OCI-LY7 (cell line): ENCODE data around the gene DYNLT3. TPM values are rescaled to one million over a fixed set of nuclear protein-coding genes. Genes with fewer than 3 reads are reported as not detected.

ENCODE experiments used
- Bru-seq: library from RNA; stranded (reverse); fragments of 400-500 nt; gene quantifications from one replicate; lab custom pipeline; 2021; lab: Mats Ljungman, UMichigan
- BruChase-seq, 2 experiments: library from RNA; stranded (reverse); fragments of 400-500 nt; gene quantifications; one replicate each; lab custom pipeline; 2021; lab: Mats Ljungman, UMichigan
- BruUV-seq: library from RNA; stranded (reverse); fragments of 400-500 nt; replicated peaks from 2 replicates; lab custom pipeline; 2021; lab: Mats Ljungman, UMichigan
- CTCF ChIA-PET: fragments of 300-600 bp; sonication (Branson Sonifier 250); formaldehyde crosslinking; loops from one replicate; lab custom pipeline; 2022; ENCODE audit warnings: antibody characterized with exemption; ENCODE audit not compliant: unreplicated experiment; lab: Charles Lee
- POLR2A ChIA-PET: fragments of 300-600 bp; sonication (Branson Sonifier 250); formaldehyde crosslinking; loops from one replicate; lab custom pipeline; 2022; ENCODE audit warnings: antibody characterized with exemption; lab: Charles Lee
- DNase-seq: peaks from one replicate; pipeline ENCODE4 v3.0.0-alpha.2; 2015; ENCODE audit warnings: low spot score
- H2AFZ ChIP-seq: fragments of 200-600 bp; sonication (generic), shearing (Covaris generic); 2 replicates; pipeline ENCODE4 v1.6.1; 2014; ENCODE audit warnings: mild to moderate bottlenecking, antibody characterized with exemption, low read length, moderate library complexity
- H3K27ac ChIP-seq: fragments of 200-600 bp; sonication (generic); 2 replicates; pipeline ENCODE4 v1.5.1; 2014; ENCODE audit warnings: mixed run types, low read depth, mild to moderate bottlenecking, moderate library complexity, low read length, inconsistent platforms; ENCODE audit not compliant: poor library complexity, severe bottlenecking
- H3K36me3 ChIP-seq: fragments of 200-600 bp; sonication (generic); 2 replicates; pipeline ENCODE4 v1.6.1; 2014; ENCODE audit warnings: mild to moderate bottlenecking, antibody characterized with exemption, low read length, moderate library complexity, mixed read lengths; ENCODE audit not compliant: insufficient read depth
- H3K4me1 ChIP-seq: fragments of 200-600 bp; sonication (generic); 2 replicates; pipeline ENCODE4 v1.5.1; 2014; ENCODE audit warnings: mild to moderate bottlenecking, low read length; ENCODE audit not compliant: insufficient read depth, poor library complexity, severe bottlenecking
- H3K4me2 ChIP-seq: fragments of 200-600 bp; sonication (generic); 2 replicates; pipeline ENCODE4 v1.6.1; 2014; ENCODE audit warnings: mild to moderate bottlenecking, low read length
- H3K4me3 ChIP-seq: fragments of 200-600 bp; sonication (generic); 2 replicates; pipeline ENCODE4 v1.5.1; 2014; ENCODE audit warnings: mild to moderate bottlenecking, low read depth, low read length; ENCODE audit not compliant: poor library complexity, severe bottlenecking
- H3K79me2 ChIP-seq: fragments of 200-600 bp; sonication (generic); 2 replicates; pipeline ENCODE4 v1.6.1; 2016; ENCODE audit warnings: low read depth, mild to moderate bottlenecking, low read length, moderate library complexity, mixed read lengths; ENCODE audit not compliant: insufficient read depth
- H3K9me2 ChIP-seq: fragments of 200-600 bp; sonication (generic); 2 replicates; pipeline ENCODE4 v1.6.1; 2016; ENCODE audit warnings: mild to moderate bottlenecking, low read length, mixed read lengths; ENCODE audit not compliant: insufficient read depth
- H3K9me3 ChIP-seq: fragments of 200-600 bp; sonication (generic); 2 replicates; pipeline ENCODE4 v1.6.1; 2014; ENCODE audit warnings: mild to moderate bottlenecking, mixed run types, low read length, mixed read lengths
- H4K20me1 ChIP-seq: fragments of 200-600 bp; sonication (generic); 2 replicates; pipeline ENCODE4 v1.6.1; 2014; ENCODE audit warnings: mild to moderate bottlenecking, antibody characterized with exemption, low read length, moderate library complexity, mixed read lengths; ENCODE audit not compliant: insufficient read depth
- EZH2phosphoT487 ChIP-seq: fragments of 200-600 bp; sonication (generic); IDR thresholded peaks from 2 replicates; pipeline ENCODE4 v1.6.1; 2018; ENCODE audit warnings: low read depth, borderline replicate concordance, mild to moderate bottlenecking, mixed run types, antibody characterized with exemption, low read length, moderate library complexity, mixed read lengths
- intact Hi-C: fragments of 100-400 bp; cut with micrococcal nuclease; formaldehyde crosslinking; loops from one replicate; pipeline ENCODE4 v1.10.0; 2022; ENCODE audit not compliant: unreplicated experiment
- long read RNA-seq: library from polyadenylated mRNA; stranded (forward); transcript quantifications from one replicate; pipeline ENCODE4 v2.0.0, GENCODE V29; 2022
- total RNA-seq, 2 experiments: library from RNA; depleted of rRNA in 1 of 2; stranded (reverse); fragments of >200 nt in 1 of 2; shearing (Covaris generic) in 1 of 2; gene quantifications; 2 replicates each; pipeline ENCODE4 v1.2.3, GENCODE V29; 2014 to 2022
- TF ChIP-seq, protein P1 (sequence below): fragments of 200-600 bp; sonication (generic); conservative IDR thresholded peaks from 2 replicates; pipeline ENCODE4 v1.5.1; 2014; ENCODE audit warnings: mild to moderate bottlenecking, antibody characterized with exemption, low read length, moderate library complexity, mixed read lengths

Gene DYNLT3, protein sequence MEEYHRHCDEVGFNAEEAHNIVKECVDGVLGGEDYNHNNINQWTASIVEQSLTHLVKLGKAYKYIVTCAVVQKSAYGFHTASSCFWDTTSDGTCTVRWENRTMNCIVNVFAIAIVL
- total RNA-seq (2014; rRNA removed; shearing (Covaris generic)) (0.08 and 0.73 TPM in 2 replicates), total RNA-seq (2022) (18.6 and 21.8 TPM in 2 replicates), Bru-seq, nascent RNA (percentile 63 among the genes with signal in this experiment), BruChase-seq, experiment 1, labeled RNA remaining after a 6-hour chase (percentile 84 among the genes with signal in this experiment), BruChase-seq, experiment 2, labeled RNA remaining after a 2-hour chase (percentile 74 among the genes with signal in this experiment)
- long read RNA-seq, transcript DYNLT3-201 (5 exons, 2,217 nt) = major isoform, 62 of 66 reads
- long read RNA-seq, partial matches to known transcripts = 0 of 66 reads
- long read RNA-seq, other reads (novel, unspliced or antisense) = 3 of 66 reads

- Histone ChIP-seq H3K9me2 (no peaks in the 10 kb centered on the region), H3K4me1 (no peaks in the 10 kb centered on the region), H3K79me2 (no peaks in the 10 kb centered on the region), H4K20me1 (no peaks in the 10 kb centered on the region), H3K4me3 (no peak within 1 kb of the TSS), H2AFZ (no peak within 1 kb of the TSS), H3K9me3 (no peaks in the 10 kb centered on the region), H3K4me2 (peak within 1 kb of the TSS; percentile 44; the same call in 1 of the 2 replicates), H3K27ac (no peak within 1 kb of the TSS), H3K36me3 (no peaks in the 10 kb centered on the region)
- intact Hi-C loops = loop anchor here (10.0 kb wide), 1 partner anchor 342 kb away; no protein-coding TSS in a partner anchor
- CTCF ChIA-PET = no interaction called here
- DNase-seq = no peak
- POLR2A ChIA-PET = interaction anchor here (0.8 to 1.1 kb wide), 2 partner anchors 23 to 59 kb away, joined by 3 to 6 read pairs; no protein-coding TSS in a partner anchor
- BruUV-seq = no TSS peak
- no peak for TF ChIP-seq EZH2phosphoT487
- TF ChIP-seq, protein P1, sequence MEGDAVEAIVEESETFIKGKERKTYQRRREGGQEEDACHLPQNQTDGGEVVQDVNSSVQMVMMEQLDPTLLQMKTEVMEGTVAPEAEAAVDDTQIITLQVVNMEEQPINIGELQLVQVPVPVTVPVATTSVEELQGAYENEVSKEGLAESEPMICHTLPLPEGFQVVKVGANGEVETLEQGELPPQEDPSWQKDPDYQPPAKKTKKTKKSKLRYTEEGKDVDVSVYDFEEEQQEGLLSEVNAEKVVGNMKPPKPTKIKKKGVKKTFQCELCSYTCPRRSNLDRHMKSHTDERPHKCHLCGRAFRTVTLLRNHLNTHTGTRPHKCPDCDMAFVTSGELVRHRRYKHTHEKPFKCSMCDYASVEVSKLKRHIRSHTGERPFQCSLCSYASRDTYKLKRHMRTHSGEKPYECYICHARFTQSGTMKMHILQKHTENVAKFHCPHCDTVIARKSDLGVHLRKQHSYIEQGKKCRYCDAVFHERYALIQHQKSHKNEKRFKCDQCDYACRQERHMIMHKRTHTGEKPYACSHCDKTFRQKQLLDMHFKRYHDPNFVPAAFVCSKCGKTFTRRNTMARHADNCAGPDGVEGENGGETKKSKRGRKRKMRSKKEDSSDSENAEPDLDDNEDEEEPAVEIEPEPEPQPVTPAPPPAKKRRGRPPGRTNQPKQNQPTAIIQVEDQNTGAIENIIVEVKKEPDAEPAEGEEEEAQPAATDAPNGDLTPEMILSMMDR = no peak
These were observed at the start of gene DYNLT3 for GRCh38 chrX:37846934-37847732. TSS of gene DYNLT3 (minus strand) at chrX:37847571. CDS start at chrX:37847510, 61 bp downstream.

DNA sequence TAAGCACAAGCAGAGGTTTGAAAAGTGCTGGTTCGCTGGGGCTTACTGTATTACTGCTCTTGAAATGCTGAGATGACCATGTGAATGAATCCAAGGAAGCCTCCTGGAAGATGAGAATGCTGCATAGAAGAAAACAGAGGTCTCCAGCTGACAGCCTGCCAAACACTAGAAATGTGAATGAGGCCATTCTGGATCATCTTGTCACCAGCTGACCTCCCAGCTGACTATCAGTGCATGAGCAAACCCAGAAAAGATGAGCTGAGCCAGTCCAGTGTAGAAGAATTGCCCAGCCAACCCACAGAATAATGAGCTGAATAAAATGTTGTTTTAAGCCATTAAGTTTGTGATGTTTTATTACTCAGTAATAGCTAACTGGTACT, 49.1 kb upstream of the DYNLT3 start:
- H3K9me2 ChIP-seq = no peaks in the 10 kb centered on the region
- POLR2A ChIA-PET = no interaction called here
- H2AFZ ChIP-seq = no peak overlapping the region
- no peaks in the 10 kb centered on the region for H3K9me3 ChIP-seq
- H4K20me1 ChIP-seq = no peaks in the 10 kb centered on the region
- no peak overlapping the region for H3K4me2 ChIP-seq
- H3K27ac ChIP-seq = no peak overlapping the region
- H3K4me1 ChIP-seq = no peaks in the 10 kb centered on the region
- no peak for TF ChIP-seq EZH2phosphoT487
- TF ChIP-seq, protein P1 = no peak
- H3K79me2 ChIP-seq = no peaks in the 10 kb centered on the region
- H3K4me3 ChIP-seq = no peak overlapping the region
- no TSS peak for BruUV-seq
- no peak for DNase-seq
- intact Hi-C loops = no loop called here
- H3K36me3 ChIP-seq = no peaks in the 10 kb centered on the region
- CTCF ChIA-PET = no interaction called here
